Naive thymus-derived CD4-positive, alpha-beta T cell (primary cell): ENCODE measurements around the gene SLIT1. TPM values are rescaled to one million over a fixed set of nuclear protein-coding genes. Genes with fewer than 3 reads are reported as not detected.
A peak's percentile ranks its signal among the peaks of the same experiment; 100 is the strongest.

ENCODE experiments used
- ATAC-seq: fragments of 150-1000 bp; cut with Tn5 transposase; 2 replicates; pipeline ENCODE4 v1.10.0; 2021; ENCODE audit warnings: mild to moderate bottlenecking, moderate library complexity
- CTCF ChIA-PET: fragments of 350-600 bp; sonication (Branson Sonifier 250); formaldehyde crosslinking; loops from one replicate; lab custom pipeline; 2021; ENCODE audit warnings: antibody characterized with exemption; lab: Charles Lee
- POLR2A ChIA-PET: fragments of 350-600 bp; sonication (Branson Sonifier 250); formaldehyde crosslinking; loops from one replicate; lab custom pipeline; 2021; ENCODE audit warnings: antibody characterized with exemption, inconsistent platforms; lab: Charles Lee
- DNase-seq, 9 donors: peaks; one replicate each; pipeline versions ENCODE4 v3.0.0 to v3.0.0-alpha.2; 2020 to 2022; ENCODE audit warnings: mixed read lengths in 1 of 9
- H3K27ac ChIP-seq: one replicate; pipeline ENCODE4 v1.7.0; 2013; ENCODE audit warnings: mild to moderate bottlenecking, low read depth, low read length, moderate library complexity
- H3K27me3 ChIP-seq, 2 donors: one replicate each; pipeline ENCODE4 v1.7.0; 2013; ENCODE audit warnings: low read length in 2 of 2, mild to moderate bottlenecking in 2 of 2, moderate library complexity in 2 of 2; ENCODE audit not compliant: control insufficient read depth in 2 of 2, insufficient read depth in 2 of 2
- H3K36me3 ChIP-seq, 3 experiments: 1 replicate in 2 of 3; 2 replicates in 1 of 3; pipeline ENCODE4 v1.7.0; 2013; ENCODE audit warnings: low read length in 3 of 3, mild to moderate bottlenecking in 3 of 3, moderate library complexity in 1 of 3; ENCODE audit not compliant: insufficient read depth in 3 of 3, control insufficient read depth in 2 of 3
- H3K4me1 ChIP-seq, 2 donors: one replicate each; pipeline ENCODE4 v1.7.0; 2013; ENCODE audit warnings: low read length in 2 of 2, mild to moderate bottlenecking in 2 of 2, moderate library complexity in 1 of 2; ENCODE audit not compliant: control insufficient read depth in 2 of 2, insufficient read depth in 2 of 2
- H3K4me3 ChIP-seq: 2 replicates; pipeline ENCODE4 v1.7.0; 2013; ENCODE audit warnings: mild to moderate bottlenecking, low read length
- H3K9me3 ChIP-seq, 3 experiments: 1 replicate in 2 of 3; 2 replicates in 1 of 3; pipeline ENCODE4 v1.7.0; 2013; ENCODE audit warnings: low read length in 3 of 3; ENCODE audit not compliant: control insufficient read depth in 2 of 3
- H3K27ac Mint-ChIP-seq, 9 donors: one replicate each; pipeline ENCODE4 v1.8.0; 2020 to 2022; ENCODE audit warnings: mixed read lengths in 9 of 9, mild to moderate bottlenecking in 8 of 9, moderate library complexity in 5 of 9, inconsistent platforms in 2 of 9
- H3K27me3 Mint-ChIP-seq, 5 donors: one replicate each; pipeline ENCODE4 v1.8.0; 2021 to 2022; ENCODE audit warnings: mixed read lengths in 5 of 5, mild to moderate bottlenecking in 1 of 5
- H3K36me3 Mint-ChIP-seq, 5 donors: one replicate each; pipeline ENCODE4 v1.8.0; 2020 to 2022; ENCODE audit warnings: mixed read lengths in 5 of 5, mild to moderate bottlenecking in 3 of 5, inconsistent platforms in 1 of 5
- H3K4me1 Mint-ChIP-seq, 7 donors: one replicate each; pipeline ENCODE4 v1.8.0; 2020 to 2022; ENCODE audit warnings: mixed read lengths in 7 of 7, mild to moderate bottlenecking in 3 of 7, inconsistent platforms in 1 of 7
- H3K4me3 Mint-ChIP-seq, 10 donors: one replicate each; pipeline ENCODE4 v1.8.0; 2020 to 2022; ENCODE audit warnings: mild to moderate bottlenecking in 10 of 10, mixed read lengths in 10 of 10, moderate library complexity in 6 of 10, inconsistent platforms in 2 of 10
- H3K9me3 Mint-ChIP-seq, 11 donors: one replicate each; pipeline ENCODE4 v1.8.0; 2020 to 2022; ENCODE audit warnings: mixed read lengths in 11 of 11, mild to moderate bottlenecking in 4 of 11, inconsistent platforms in 1 of 11, moderate library complexity in 1 of 11
- intact Hi-C, 2 donors: fragments of 100-400 bp; cut with micrococcal nuclease; formaldehyde crosslinking; loops; one replicate each; pipeline ENCODE4 v1.15.1; 2023
- polyA plus RNA-seq, 2 donors: library from polyadenylated mRNA; unstranded; fragments of 300-500 nt; fragmentation: Illumina TruSeq; gene quantifications; one replicate each; pipeline ENCODE4 v1.2.3, GENCODE V29; 2021
- total RNA-seq, 6 experiments: library from RNA in 5 of 6; stranded (reverse) in 5 of 6; gene quantifications; 1 replicate in 5 of 6; 2 replicates in 1 of 6; pipeline ENCODE4 v1.2.3 and lab custom pipeline; 2021 to 2026

The SLIT1 gene
- total and polyA plus RNA-seq, 7 experiments from 2014 or later = 0.19 to 0.88 (median 0.44) TPM; not detected in 2

GRCh38 chr10:97183314-97183713, 2.4 kb downstream of the SLIT1 start:
- H3K36me3 Mint-ChIP-seq = peaks cover 0 to 7% (median 0%) of the 10 kb centered on the region in 5 donors
- no peaks in the 10 kb centered on the region for H3K27me3 ChIP-seq
- no peak for ATAC-seq
- peaks cover 0 to 21% (median 8%) of the 10 kb centered on the region in 7 donors for H3K4me1 Mint-ChIP-seq
- intact Hi-C loops = no loop called here
- H3K27me3 Mint-ChIP-seq = peaks cover 54 to 80% (median 64%) of the 10 kb centered on the region in 5 donors
- H3K4me3 ChIP-seq = no peak overlapping the region
- ChIA-PET CTCF (interaction anchor here (0.7 kb wide), 1 partner anchor 13 kb away, joined by 3 read pairs; no protein-coding TSS in a partner anchor), POLR2A (no interaction called here)
- DNase-seq = no peak
- no peaks in the 10 kb centered on the region for H3K4me1 ChIP-seq
- peak overlapping the region in 1 of 10 donors; percentile 17 for H3K4me3 Mint-ChIP-seq
- H3K36me3 ChIP-seq = no peaks in the 10 kb centered on the region
- no peaks in the 10 kb centered on the region for H3K9me3 ChIP-seq
- no peak overlapping the region for H3K27ac Mint-ChIP-seq
- H3K27ac ChIP-seq = no peak overlapping the region
- H3K9me3 Mint-ChIP-seq = peaks cover 0 to 2% (median 0%) of the 10 kb centered on the region in 11 donors

DNA sequence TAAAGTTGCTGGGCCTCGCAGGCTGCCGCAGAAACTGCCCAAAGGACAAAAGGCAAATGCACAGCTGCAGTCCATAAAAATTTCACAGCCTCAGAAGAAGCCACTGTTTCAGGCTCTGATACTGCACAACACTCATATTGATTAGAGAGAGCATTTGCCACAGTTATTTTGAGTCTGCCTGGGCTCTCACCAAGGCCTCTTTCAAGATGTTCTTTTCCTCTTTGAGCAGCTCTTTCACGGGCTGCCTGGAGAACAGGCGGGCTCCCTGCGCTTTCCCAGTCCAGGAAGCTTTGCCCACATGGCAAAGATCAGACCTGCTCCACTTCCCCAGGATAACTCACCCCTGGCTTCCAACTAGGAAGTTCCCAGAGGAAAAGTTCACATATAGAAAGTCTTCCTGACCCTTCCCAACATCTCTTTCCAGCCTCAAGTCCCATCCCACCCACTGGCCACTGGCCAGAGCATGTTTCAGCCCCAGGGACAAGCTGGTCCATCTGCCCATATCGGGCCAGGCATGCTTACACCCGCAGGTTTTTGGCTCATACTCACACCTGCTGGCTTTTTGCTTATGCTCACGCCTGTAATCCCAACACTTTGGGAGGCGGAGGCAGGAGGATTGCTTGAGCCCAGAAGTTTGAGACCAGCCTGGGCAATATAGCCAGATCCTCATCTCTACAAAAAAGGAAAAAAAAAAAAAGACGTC, 3.3 kb downstream of the SLIT1 start:
- POLR2A ChIA-PET = no interaction called here
- peaks cover 0 to 21% (median 8%) of the 10 kb centered on the region in 7 donors for H3K4me1 Mint-ChIP-seq
- CTCF ChIA-PET = no interaction called here
- peaks cover 0 to 7% (median 0%) of the 10 kb centered on the region in 5 donors for H3K36me3 Mint-ChIP-seq
- H3K27ac Mint-ChIP-seq = no peak overlapping the region
- H3K9me3 Mint-ChIP-seq = peaks cover 0 to 2% (median 0%) of the 10 kb centered on the region in 11 donors
- peaks cover 50 to 74% (median 61%) of the 10 kb centered on the region in 5 donors for H3K27me3 Mint-ChIP-seq
- Histone ChIP-seq H3K36me3 (no peaks in the 10 kb centered on the region), H3K27me3 (no peaks in the 10 kb centered on the region), H3K9me3 (no peaks in the 10 kb centered on the region), H3K4me3 (no peak overlapping the region), H3K4me1 (no peaks in the 10 kb centered on the region), H3K27ac (no peak overlapping the region)
- DNase-seq = no peak
- no peak for ATAC-seq
- intact Hi-C loops = no loop called here
- H3K4me3 Mint-ChIP-seq = no peak overlapping the region

GRCh38 chr10:97180986-97181385, 4.8 kb downstream of the SLIT1 start:
- ATAC-seq (no peak), DNase-seq (no peak)
- no peaks in the 10 kb centered on the region for H3K4me1 ChIP-seq
- Mint-ChIP-seq H3K4me1 (peaks cover 0 to 13% (median 8%) of the 10 kb centered on the region in 7 donors), H3K9me3 (peaks cover 0 to 2% (median 0%) of the 10 kb centered on the region in 11 donors), H3K36me3 (peaks cover 0 to 7% (median 0%) of the 10 kb centered on the region in 5 donors), H3K4me3 (no peak overlapping the region), H3K27ac (no peak overlapping the region), H3K27me3 (peaks cover 38 to 61% (median 49%) of the 10 kb centered on the region in 5 donors)
- intact Hi-C loops = no loop called here
- no peaks in the 10 kb centered on the region for H3K9me3 ChIP-seq
- no peak overlapping the region for H3K27ac ChIP-seq
- CTCF ChIA-PET = no interaction called here
- no peaks in the 10 kb centered on the region for H3K36me3 ChIP-seq
- no peaks in the 10 kb centered on the region for H3K27me3 ChIP-seq
- H3K4me3 ChIP-seq = no peak overlapping the region
- POLR2A ChIA-PET = interaction anchor here (0.6 kb wide), 1 partner anchor 30 kb away, joined by 3 read pairs; no protein-coding TSS in a partner anchor

DNA sequence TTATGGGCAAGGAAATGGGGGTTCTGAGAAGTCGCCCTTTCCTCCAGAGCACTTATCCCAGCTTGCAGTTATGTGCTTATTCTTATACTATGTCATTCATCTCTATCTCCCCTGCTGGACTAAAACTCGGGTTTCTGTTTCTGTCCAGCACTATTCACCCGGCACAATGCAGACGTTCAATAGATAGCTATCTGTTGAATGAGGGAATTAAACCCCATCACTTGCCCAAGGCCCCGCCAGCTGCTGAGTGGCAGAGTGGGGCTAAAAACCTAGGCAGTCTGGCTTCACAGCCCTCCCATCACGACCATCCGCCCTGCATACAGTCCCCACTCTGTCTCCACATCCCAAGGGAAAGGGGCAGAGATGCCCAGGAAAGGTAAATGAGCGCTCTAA, 5.4 kb downstream of the SLIT1 start:
- Mint-ChIP-seq H3K27ac (no peak overlapping the region), H3K36me3 (peaks cover 0 to 7% (median 0%) of the 10 kb centered on the region in 5 donors), H3K9me3 (peaks cover 0 to 2% (median 0%) of the 10 kb centered on the region in 11 donors), H3K27me3 (peaks cover 38 to 61% (median 49%) of the 10 kb centered on the region in 5 donors), H3K4me3 (no peak overlapping the region), H3K4me1 (peaks cover 0 to 13% (median 8%) of the 10 kb centered on the region in 7 donors)
- Histone ChIP-seq H3K9me3 (no peaks in the 10 kb centered on the region), H3K36me3 (no peaks in the 10 kb centered on the region), H3K27me3 (no peaks in the 10 kb centered on the region), H3K4me3 (no peak overlapping the region), H3K4me1 (no peaks in the 10 kb centered on the region), H3K27ac (no peak overlapping the region)
- DNase-seq (no peak), ATAC-seq (no peak)
- ChIA-PET POLR2A (no interaction called here), CTCF (no interaction called here)
- intact Hi-C loops = no loop called here

- DNase-seq (no peak), ATAC-seq (no peak)
- no peaks in the 10 kb centered on the region for H3K9me3 ChIP-seq
- peaks cover 35 to 58% (median 47%) of the 10 kb centered on the region in 5 donors for H3K27me3 Mint-ChIP-seq
- H3K4me3 ChIP-seq = no peak overlapping the region
- no peak overlapping the region for H3K27ac ChIP-seq
- H3K27ac Mint-ChIP-seq = no peak overlapping the region
- ChIA-PET POLR2A (no interaction called here), CTCF (no interaction called here)
- H3K9me3 Mint-ChIP-seq = peaks cover 0 to 2% (median 0%) of the 10 kb centered on the region in 11 donors
- peaks cover 0 to 7% (median 0%) of the 10 kb centered on the region in 5 donors for H3K36me3 Mint-ChIP-seq
- intact Hi-C loops = no loop called here
- no peaks in the 10 kb centered on the region for H3K27me3 ChIP-seq
- H3K4me1 ChIP-seq = no peaks in the 10 kb centered on the region
- H3K36me3 ChIP-seq = no peaks in the 10 kb centered on the region
- H3K4me1 Mint-ChIP-seq = peaks cover 0 to 11% (median 6%) of the 10 kb centered on the region in 7 donors
- no peak overlapping the region for H3K4me3 Mint-ChIP-seq
Measured at GRCh38 chr10:97179731-97180362, 5.9 kb downstream of the SLIT1 start.

DNA sequence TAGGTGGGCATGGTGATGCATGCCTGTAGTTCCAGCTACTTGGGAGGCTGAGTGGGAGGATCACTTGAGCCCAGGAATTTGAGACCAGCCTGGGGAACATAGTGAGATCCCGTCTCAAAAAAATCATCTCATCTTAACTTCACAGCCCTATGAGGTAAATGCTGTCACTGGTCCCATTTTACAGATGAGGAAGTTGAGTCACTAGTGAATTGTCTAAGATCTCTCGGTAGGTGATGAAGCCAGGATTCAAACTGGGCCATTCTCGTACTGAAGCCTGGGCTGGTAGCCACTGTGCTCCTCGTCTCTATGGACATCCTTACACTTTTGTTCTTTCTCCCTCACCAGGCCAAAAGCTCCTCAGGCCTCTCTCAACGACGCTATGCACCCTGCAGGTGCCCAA, 6.4 kb downstream of the SLIT1 start:
- Mint-ChIP-seq H3K36me3 (peaks cover 0 to 3% (median 0%) of the 10 kb centered on the region in 5 donors), H3K9me3 (peaks cover 0 to under 1% (median 0%) of the 10 kb centered on the region in 11 donors), H3K27me3 (peaks cover 30 to 52% (median 41%) of the 10 kb centered on the region in 5 donors), H3K4me1 (peaks cover 0 to 5% (median under 1%) of the 10 kb centered on the region in 7 donors), H3K4me3 (no peak overlapping the region), H3K27ac (no peak overlapping the region)
- Histone ChIP-seq H3K4me1 (no peaks in the 10 kb centered on the region), H3K27ac (no peak overlapping the region), H3K9me3 (no peaks in the 10 kb centered on the region), H3K36me3 (no peaks in the 10 kb centered on the region), H3K4me3 (no peak overlapping the region), H3K27me3 (no peaks in the 10 kb centered on the region)
- ATAC-seq = no peak
- intact Hi-C loops = no loop called here
- DNase-seq = no peak
- CTCF ChIA-PET = no interaction called here
- POLR2A ChIA-PET = no interaction called here
